Liver (tissue), 9 donors: ENCODE results near the gene CCP110. TPM values are rescaled to one million over a fixed set of nuclear protein-coding genes. Genes with fewer than 3 reads are reported as not detected.
A peak's percentile ranks its signal among the peaks of the same experiment; 100 is the strongest.

Experiments used
- DNase-seq: peaks from one replicate; pipeline ENCODE4 v3.0.0-alpha.2; 2017; ENCODE audit warnings: low spot score
- H3K27ac ChIP-seq, 2 donors: one replicate each; pipeline ENCODE4 v1.7.0; 2013; ENCODE audit warnings: inconsistent platforms in 2 of 2, low read length in 2 of 2, control low read depth in 1 of 2, low read depth in 1 of 2, mild to moderate bottlenecking in 1 of 2
- H3K27me3 ChIP-seq, 4 donors: one replicate each; pipeline versions ENCODE4 v1.6.1 to v1.7.0; 2013; ENCODE audit warnings: low read length in 3 of 4, inconsistent platforms in 1 of 4, mild to moderate bottlenecking in 1 of 4, moderate library complexity in 1 of 4; ENCODE audit not compliant: control insufficient read depth in 4 of 4, insufficient read depth in 4 of 4
- H3K36me3 ChIP-seq, 4 donors: one replicate each; pipeline versions ENCODE4 v1.6.1 to v1.7.0; 2013; ENCODE audit warnings: low read length in 3 of 4, mild to moderate bottlenecking in 3 of 4, low read depth in 1 of 4, moderate library complexity in 1 of 4; ENCODE audit not compliant: control insufficient read depth in 4 of 4, insufficient read depth in 3 of 4
- H3K4me1 ChIP-seq, 4 donors: one replicate each; pipeline versions ENCODE4 v1.6.1 to v1.7.0; 2013; ENCODE audit warnings: low read length in 3 of 4, mild to moderate bottlenecking in 3 of 4, moderate library complexity in 1 of 4; ENCODE audit not compliant: control insufficient read depth in 4 of 4, insufficient read depth in 4 of 4
- H3K4me3 ChIP-seq, 3 donors: one replicate each; pipeline versions ENCODE4 v1.6.1 to v1.7.0; 2013; ENCODE audit warnings: low read length in 3 of 3, control low read depth in 1 of 3, low read depth in 1 of 3, mild to moderate bottlenecking in 1 of 3
- H3K9ac ChIP-seq, 2 donors: one replicate each; pipeline ENCODE4 v1.7.0; 2013; ENCODE audit warnings: low read length in 2 of 2, mild to moderate bottlenecking in 2 of 2, moderate library complexity in 2 of 2, control low read depth in 1 of 2, low read depth in 1 of 2
- H3K9me3 ChIP-seq, 4 donors: one replicate each; pipeline versions ENCODE4 v1.6.1 to v1.7.0; 2013; ENCODE audit warnings: low read length in 3 of 4; ENCODE audit not compliant: control insufficient read depth in 4 of 4
- EGR1 ChIP-seq, 2 donors: IDR thresholded peaks; 2 replicates each; pipeline ENCODE4 v1.6.1; 2016 to 2018; ENCODE audit warnings: antibody characterized with exemption in 2 of 2, low read depth in 2 of 2
- FOXA1 ChIP-seq: IDR thresholded peaks from 2 replicates; pipeline ENCODE4 v1.6.1; 2016; ENCODE audit warnings: antibody characterized with exemption
- FOXA2 ChIP-seq: IDR thresholded peaks from 2 replicates; pipeline ENCODE4 v1.6.1; 2016; ENCODE audit warnings: antibody characterized with exemption
- GABPA ChIP-seq, 2 donors: IDR thresholded peaks in 1 of 2; conservative IDR thresholded peaks in 1 of 2; 2 replicates each; pipeline ENCODE4 v1.6.1; 2016; ENCODE audit warnings: antibody characterized with exemption in 2 of 2, mild to moderate bottlenecking in 1 of 2, moderate library complexity in 1 of 2
- HNF4A ChIP-seq, 2 donors: conservative IDR thresholded peaks; 2 replicates each; pipeline ENCODE4 v1.6.1; 2016; ENCODE audit warnings: antibody characterized with exemption in 2 of 2, mild to moderate bottlenecking in 2 of 2
- HNF4G ChIP-seq: IDR thresholded peaks from 2 replicates; pipeline ENCODE4 v1.6.1; 2016; ENCODE audit warnings: antibody characterized with exemption
- JUND ChIP-seq, 2 donors: IDR thresholded peaks; 2 replicates each; pipeline ENCODE4 v1.6.1; 2016; ENCODE audit warnings: antibody characterized with exemption in 2 of 2
- RAD21 ChIP-seq, 2 donors: IDR thresholded peaks; 2 replicates each; pipeline ENCODE4 v1.6.1; 2016; ENCODE audit warnings: antibody characterized with exemption in 2 of 2, mild to moderate bottlenecking in 2 of 2
- RXRA ChIP-seq, 2 donors: IDR thresholded peaks; 2 replicates each; pipeline ENCODE4 v1.6.1; 2017 to 2018; ENCODE audit warnings: antibody characterized with exemption in 2 of 2, mild to moderate bottlenecking in 1 of 2
- SP1 ChIP-seq: IDR thresholded peaks from 2 replicates; pipeline ENCODE4 v1.6.1; 2018; ENCODE audit warnings: antibody characterized with exemption, mild to moderate bottlenecking
- TAF1 ChIP-seq: conservative IDR thresholded peaks from 2 replicates; pipeline ENCODE4 v1.6.1; 2016; ENCODE audit warnings: antibody characterized with exemption, mild to moderate bottlenecking
- YY1 ChIP-seq: IDR thresholded peaks from 2 replicates; pipeline ENCODE4 v1.6.1; 2016; ENCODE audit warnings: antibody characterized with exemption, mild to moderate bottlenecking
- WGBS: extraction: QIAGEN DNeasy Blood & Tissue Kit; methylation state at CpG from one replicate; pipeline ENCODE4 v1.1.7; 2013; 5-methylcytosine and 5-hydroxymethylcytosine counted together
- polyA plus RNA-seq, 2 donors: library from polyadenylated mRNA; stranded (reverse) in 1 of 2; unstranded in 1 of 2; fragments of 200-250 nt in 1 of 2; fragments of >200 nt in 1 of 2; fragmentation: Nextera tagmentation in 1 of 2; extraction: Ambion mirVana in 1 of 2; gene quantifications; one replicate each; pipeline versions ENCODE4 v1.2.1 to v1.2.3, GENCODE V29; 2013 to 2015
- total RNA-seq, 2 donors: library from RNA; depleted of rRNA; stranded (reverse); fragments of >200 nt; gene quantifications; one replicate each; pipeline ENCODE4 v1.2.3, GENCODE V29; 2014
- TF ChIP-seq, protein P1 (sequence below): IDR thresholded peaks from 2 replicates; pipeline ENCODE4 v1.6.1; 2016; ENCODE audit warnings: antibody characterized with exemption
- TF ChIP-seq, protein P2 (sequence below): IDR thresholded peaks from 2 replicates; pipeline ENCODE4 v1.6.1; 2016; ENCODE audit warnings: antibody characterized with exemption
- TF ChIP-seq, protein P3 (sequence below): IDR thresholded peaks from 2 replicates; pipeline ENCODE4 v1.6.1; 2016; ENCODE audit warnings: antibody characterized with exemption, mild to moderate bottlenecking
- donor health status: healthy.
- donor health status: healthy.
- donor health status: healthy.
- donor health status: healthy.
- donor health status: healthy.

The CCP110 gene, protein sequence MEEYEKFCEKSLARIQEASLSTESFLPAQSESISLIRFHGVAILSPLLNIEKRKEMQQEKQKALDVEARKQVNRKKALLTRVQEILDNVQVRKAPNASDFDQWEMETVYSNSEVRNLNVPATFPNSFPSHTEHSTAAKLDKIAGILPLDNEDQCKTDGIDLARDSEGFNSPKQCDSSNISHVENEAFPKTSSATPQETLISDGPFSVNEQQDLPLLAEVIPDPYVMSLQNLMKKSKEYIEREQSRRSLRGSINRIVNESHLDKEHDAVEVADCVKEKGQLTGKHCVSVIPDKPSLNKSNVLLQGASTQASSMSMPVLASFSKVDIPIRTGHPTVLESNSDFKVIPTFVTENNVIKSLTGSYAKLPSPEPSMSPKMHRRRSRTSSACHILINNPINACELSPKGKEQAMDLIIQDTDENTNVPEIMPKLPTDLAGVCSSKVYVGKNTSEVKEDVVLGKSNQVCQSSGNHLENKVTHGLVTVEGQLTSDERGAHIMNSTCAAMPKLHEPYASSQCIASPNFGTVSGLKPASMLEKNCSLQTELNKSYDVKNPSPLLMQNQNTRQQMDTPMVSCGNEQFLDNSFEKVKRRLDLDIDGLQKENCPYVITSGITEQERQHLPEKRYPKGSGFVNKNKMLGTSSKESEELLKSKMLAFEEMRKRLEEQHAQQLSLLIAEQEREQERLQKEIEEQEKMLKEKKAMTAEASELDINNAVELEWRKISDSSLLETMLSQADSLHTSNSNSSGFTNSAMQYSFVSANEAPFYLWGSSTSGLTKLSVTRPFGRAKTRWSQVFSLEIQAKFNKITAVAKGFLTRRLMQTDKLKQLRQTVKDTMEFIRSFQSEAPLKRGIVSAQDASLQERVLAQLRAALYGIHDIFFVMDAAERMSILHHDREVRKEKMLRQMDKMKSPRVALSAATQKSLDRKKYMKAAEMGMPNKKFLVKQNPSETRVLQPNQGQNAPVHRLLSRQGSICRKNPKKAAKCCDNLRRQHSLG
- total RNA-seq (10 to 100 TPM in 1 of 2 donors, 1 to 10 TPM in 1; 8.2 to 25.0 TPM), polyA plus RNA-seq (1 to 10 TPM; 1.8 to 2.8 TPM)

DNA sequence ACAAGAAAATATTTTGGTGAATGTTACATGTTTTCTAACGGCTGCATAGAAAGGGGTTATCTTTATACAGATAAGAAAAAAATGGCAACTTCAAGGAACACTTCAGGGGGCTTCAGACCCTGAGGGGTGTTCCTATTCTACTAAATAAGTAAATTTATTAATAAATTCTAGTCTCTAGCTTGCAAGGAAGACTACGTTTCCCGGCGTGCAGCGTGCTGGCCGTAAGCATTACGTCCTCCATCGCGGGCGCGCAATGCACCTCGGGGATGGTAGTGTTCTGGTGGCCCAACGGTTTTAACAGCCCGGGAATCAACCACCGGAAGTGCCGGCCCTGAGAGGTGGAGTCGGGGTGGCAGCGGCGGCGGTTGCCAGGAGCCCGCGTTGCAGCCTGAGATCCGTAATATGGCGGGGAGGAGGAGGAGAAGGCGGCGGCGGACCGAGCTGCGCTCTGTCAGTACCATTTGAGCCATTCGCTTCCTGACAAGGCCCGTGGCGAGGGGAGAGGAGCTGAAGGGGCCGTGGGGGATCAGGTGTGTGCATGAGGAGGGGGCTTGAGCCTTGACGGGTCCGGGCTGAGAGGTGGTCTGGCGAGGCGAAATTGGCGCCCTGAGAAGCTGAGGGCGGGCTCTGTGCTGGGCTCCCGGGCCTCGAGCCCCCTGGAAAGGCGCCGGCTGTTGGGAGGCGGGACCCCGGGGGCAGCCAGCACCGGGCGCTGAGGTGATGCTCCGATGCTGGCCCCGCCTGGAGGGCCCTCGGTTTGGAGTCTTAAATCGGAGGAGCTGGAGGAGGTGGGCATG lies at the start of gene CCP110:
Gene CCP110, plus strand, starts transcription at position 384 of the 797 bp plus-strand sequence. CDS start 3,940 bp downstream, outside the sequence.
- WGBS, result 1% methylated on average over 51 of the region's 51 CpGs
- TF ChIP-seq HNF4G (no peak), HNF4A (conservative IDR thresholded peaks at IDR 0.05) (no peak), SP1 (peak; percentile 65), EGR1 (IDR thresholded peaks at IDR 0.05; ENCODE audit: low read depth in 2 of 2) (no peak), GABPA (IDR thresholded peaks at IDR 0.05 in 1 of 2, conservative IDR thresholded peaks at IDR 0.05 in 1 of 2) (peak; percentile 69 to 91), FOXA2 (no peak), RXRA (IDR thresholded peaks at IDR 0.05) (peak in 1 of 2 donors; percentile 18), TAF1 (peak; percentile 26), FOXA1 (no peak), JUND (IDR thresholded peaks at IDR 0.05) (no peak), YY1 (peak; percentile 96), RAD21 (IDR thresholded peaks at IDR 0.05) (peak in 1 of 2 donors; percentile 10)
- TF ChIP-seq, protein P1, sequence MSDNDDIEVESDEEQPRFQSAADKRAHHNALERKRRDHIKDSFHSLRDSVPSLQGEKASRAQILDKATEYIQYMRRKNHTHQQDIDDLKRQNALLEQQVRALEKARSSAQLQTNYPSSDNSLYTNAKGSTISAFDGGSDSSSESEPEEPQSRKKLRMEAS, result peak; percentile 68
- TF ChIP-seq, protein P2, sequence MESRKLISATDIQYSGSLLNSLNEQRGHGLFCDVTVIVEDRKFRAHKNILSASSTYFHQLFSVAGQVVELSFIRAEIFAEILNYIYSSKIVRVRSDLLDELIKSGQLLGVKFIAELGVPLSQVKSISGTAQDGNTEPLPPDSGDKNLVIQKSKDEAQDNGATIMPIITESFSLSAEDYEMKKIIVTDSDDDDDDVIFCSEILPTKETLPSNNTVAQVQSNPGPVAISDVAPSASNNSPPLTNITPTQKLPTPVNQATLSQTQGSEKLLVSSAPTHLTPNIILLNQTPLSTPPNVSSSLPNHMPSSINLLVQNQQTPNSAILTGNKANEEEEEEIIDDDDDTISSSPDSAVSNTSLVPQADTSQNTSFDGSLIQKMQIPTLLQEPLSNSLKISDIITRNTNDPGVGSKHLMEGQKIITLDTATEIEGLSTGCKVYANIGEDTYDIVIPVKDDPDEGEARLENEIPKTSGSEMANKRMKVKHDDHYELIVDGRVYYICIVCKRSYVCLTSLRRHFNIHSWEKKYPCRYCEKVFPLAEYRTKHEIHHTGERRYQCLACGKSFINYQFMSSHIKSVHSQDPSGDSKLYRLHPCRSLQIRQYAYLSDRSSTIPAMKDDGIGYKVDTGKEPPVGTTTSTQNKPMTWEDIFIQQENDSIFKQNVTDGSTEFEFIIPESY, result peak; percentile 45
- TF ChIP-seq, protein P3, sequence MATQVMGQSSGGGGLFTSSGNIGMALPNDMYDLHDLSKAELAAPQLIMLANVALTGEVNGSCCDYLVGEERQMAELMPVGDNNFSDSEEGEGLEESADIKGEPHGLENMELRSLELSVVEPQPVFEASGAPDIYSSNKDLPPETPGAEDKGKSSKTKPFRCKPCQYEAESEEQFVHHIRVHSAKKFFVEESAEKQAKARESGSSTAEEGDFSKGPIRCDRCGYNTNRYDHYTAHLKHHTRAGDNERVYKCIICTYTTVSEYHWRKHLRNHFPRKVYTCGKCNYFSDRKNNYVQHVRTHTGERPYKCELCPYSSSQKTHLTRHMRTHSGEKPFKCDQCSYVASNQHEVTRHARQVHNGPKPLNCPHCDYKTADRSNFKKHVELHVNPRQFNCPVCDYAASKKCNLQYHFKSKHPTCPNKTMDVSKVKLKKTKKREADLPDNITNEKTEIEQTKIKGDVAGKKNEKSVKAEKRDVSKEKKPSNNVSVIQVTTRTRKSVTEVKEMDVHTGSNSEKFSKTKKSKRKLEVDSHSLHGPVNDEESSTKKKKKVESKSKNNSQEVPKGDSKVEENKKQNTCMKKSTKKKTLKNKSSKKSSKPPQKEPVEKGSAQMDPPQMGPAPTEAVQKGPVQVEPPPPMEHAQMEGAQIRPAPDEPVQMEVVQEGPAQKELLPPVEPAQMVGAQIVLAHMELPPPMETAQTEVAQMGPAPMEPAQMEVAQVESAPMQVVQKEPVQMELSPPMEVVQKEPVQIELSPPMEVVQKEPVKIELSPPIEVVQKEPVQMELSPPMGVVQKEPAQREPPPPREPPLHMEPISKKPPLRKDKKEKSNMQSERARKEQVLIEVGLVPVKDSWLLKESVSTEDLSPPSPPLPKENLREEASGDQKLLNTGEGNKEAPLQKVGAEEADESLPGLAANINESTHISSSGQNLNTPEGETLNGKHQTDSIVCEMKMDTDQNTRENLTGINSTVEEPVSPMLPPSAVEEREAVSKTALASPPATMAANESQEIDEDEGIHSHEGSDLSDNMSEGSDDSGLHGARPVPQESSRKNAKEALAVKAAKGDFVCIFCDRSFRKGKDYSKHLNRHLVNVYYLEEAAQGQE, result no peak
- Histone ChIP-seq H3K4me1 (peaks cover 0 to 20% (median 17%) of the 10 kb centered on the region in 4 donors), H3K9me3 (no peaks in the 10 kb centered on the region), H3K4me3 (peak within 1 kb of the TSS; percentile 85 to 100 (median 92)), H3K36me3 (peaks cover 2 to 9% (median 4%) of the 10 kb centered on the region in 4 donors), H3K27ac (peak within 1 kb of the TSS; percentile 54 to 67), H3K27me3 (no peaks in the 10 kb centered on the region), H3K9ac (peak within 1 kb of the TSS; percentile 32 to 72)
- DNase-seq, result peak; percentile 92
